H1 (cell line): ENCODE results near the gene DHPS. TPM values are rescaled to one million over a fixed set of nuclear protein-coding genes. Genes with fewer than 3 reads are reported as not detected.

Source experiments
- CHD7 ChIP-seq: fragments of 300-600 bp; sonication (generic); IDR thresholded peaks from 2 replicates; pipeline ENCODE4 v1.7.1; 2012; ENCODE audit warnings: low read length, moderate library complexity, mild to moderate bottlenecking, inconsistent platforms; ENCODE audit not compliant: insufficient replicate concordance
- CTBP2 ChIP-seq: IDR thresholded peaks from 2 replicates; pipeline ENCODE4 v1.7.0; 2011; ENCODE audit warnings: borderline replicate concordance, mild to moderate bottlenecking, moderate library complexity, mixed read lengths, low read length; ENCODE audit not compliant: insufficient read depth, insufficient read length
- CTCF ChIP-seq, 3 experiments: IDR thresholded peaks; 1 replicate in 2 of 3; 2 replicates in 1 of 3; pipeline versions ENCODE4 v1.5.1 to v1.6.1; 2011; ENCODE audit warnings: low read length in 3 of 3, mild to moderate bottlenecking in 3 of 3, inconsistent platforms in 2 of 3, low read depth in 1 of 3, moderate library complexity in 1 of 3; ENCODE audit not compliant: insufficient read depth in 1 of 3; ENCODE audit errors: control extremely low read depth in 1 of 3
- FOSL1 ChIP-seq: IDR thresholded peaks from 2 replicates; pipeline ENCODE4 v1.6.1; 2011; ENCODE audit warnings: mild to moderate bottlenecking, low read depth, low read length, moderate library complexity; ENCODE audit not compliant: insufficient read depth
- JUN ChIP-seq: IDR thresholded peaks from 2 replicates; pipeline ENCODE4 v1.6.1; 2011; ENCODE audit warnings: low read depth, mild to moderate bottlenecking, improper control_type of control experiment, low read length
- RXRA ChIP-seq: IDR thresholded peaks from 2 replicates; pipeline ENCODE4 v1.6.1; 2011; ENCODE audit warnings: low read depth, mild to moderate bottlenecking, low read length, moderate library complexity; ENCODE audit not compliant: insufficient read depth
- polyA plus RNA-seq, 7 experiments: library from polyadenylated mRNA; depleted of rRNA in 3 of 7; stranded (reverse) in 5 of 7; unstranded in 2 of 7; fragments of >200 nt in 5 of 7; fragments of 200-250 nt in 2 of 7; gene quantifications; 1 replicate in 5 of 7; 2 replicates in 1 of 7; 4 replicates in 1 of 7; pipeline versions ENCODE4 v1.2.1 to v1.2.3, GENCODE V29; 2011 to 2013; ENCODE audit warnings: missing spikeins in 2 of 7, mixed read lengths in 2 of 7
- total RNA-seq: library from RNA; stranded (reverse); fragmentation: NEBNext Ultra II Directional; extraction: Animal tissue kit (Norgen Biotek cat#: 25700); gene quantifications from 2 replicates; pipeline ENCODE4 v1.2.1, GENCODE V29; 2021

DHPS gene
- total and polyA plus RNA-seq, 2 of the 8 experiments (the other 6 are each of a cell fraction or from before 2014, with no cell fraction given) = 86.6 to 99.6 TPM

GRCh38 chr19:12681074-12681987 is at the start of gene DHPS (continued):
- TF ChIP-seq CHD7 (no peak), CTBP2 (no peak), CTCF (IDR thresholded peaks at IDR 0.05; ENCODE audit: control extremely low read depth in 1 of 3, insufficient read depth in 1 of 3, low read depth in 1 of 3, low read length in 3 of 3) (no peak), FOSL1 (no peak), RXRA (no peak), JUN (no peak)
